GM19043 (cell line): ENCODE measurements around the gene C3AR1.
"Not testable (repeated sequence)": the region's sequence is repeated elsewhere in the genome, so short reads cannot be mapped to it uniquely, and the experiment has no call there.

Experiments
- ATAC-seq: cut with Tn5 transposase; IDR thresholded peaks from one replicate; pipeline ENCODE4 v1.9.1; 2021; ENCODE audit warnings: low read depth; ENCODE audit not compliant: unreplicated experiment

Gene C3AR1

GRCh38 chr12:8031017-8031416 is 35.1 kb downstream of the C3AR1 start:
- ATAC-seq = not testable (repeated sequence)

GRCh38 chr12:8030189-8030588 is 36.0 kb downstream of the C3AR1 start:
- ATAC-seq = no peak

- no peak for ATAC-seq
These were observed 37.9 kb downstream of the C3AR1 start for GRCh38 chr12:8028267-8028666.

- no peak for ATAC-seq
These were observed 38.3 kb downstream of the C3AR1 start for GRCh38 chr12:8027856-8028255.

- peak; percentile 98 for ATAC-seq
These were observed 39.8 kb downstream of the C3AR1 start for GRCh38 chr12:8026291-8026900.

GRCh38 chr12:8018666-8019581 is 47.2 kb downstream of the C3AR1 start:
- no peak for ATAC-seq

GRCh38 chr12:8018213-8018612 is 47.9 kb downstream of the C3AR1 start:
- not testable (repeated sequence) for ATAC-seq

- ATAC-seq = no peak
These were observed 51.3 kb downstream of the C3AR1 start for GRCh38 chr12:8014836-8015235.

- no peak for ATAC-seq
These were observed 53.4 kb downstream of the C3AR1 start for GRCh38 chr12:8012651-8013309.

- no peak for ATAC-seq
These were observed 54.8 kb downstream of the C3AR1 start for GRCh38 chr12:8011331-8011730.
